ENCODE data around the gene C10orf143. TPM values are rescaled to one million over a fixed set of nuclear protein-coding genes. Genes with fewer than 3 reads are reported as not detected.

Gene C10orf143
- total RNA-seq, 2 donors from 2014 or later: 1.5 to 1.9 TPM

DNA sequence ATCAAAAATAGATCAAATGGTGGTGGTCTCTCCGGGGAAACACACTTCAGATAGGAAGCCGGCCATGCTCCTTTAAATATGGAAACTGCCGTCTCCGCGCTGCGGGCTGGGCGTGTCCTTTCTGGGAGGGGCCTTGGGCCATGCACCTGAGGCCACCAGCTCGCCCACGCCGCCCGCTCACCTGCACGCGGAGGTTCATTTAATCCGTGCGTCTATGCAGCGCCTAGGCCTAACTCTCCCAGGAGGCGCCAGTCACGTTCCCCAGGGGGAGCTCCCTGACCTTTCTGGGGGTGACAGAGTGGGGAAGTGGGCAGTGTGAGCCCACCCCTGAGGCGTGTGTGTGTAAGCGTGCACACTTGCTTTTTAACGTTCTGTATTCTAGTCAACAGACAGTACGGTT lies 64.0 kb downstream of the C10orf143 start:
- Mint-ChIP-seq H3K36me3 (ENCODE audit: low read depth) (no peaks in the 10 kb centered on the region), H3K4me3 (no peak overlapping the region), H3K27ac (no peak overlapping the region), H3K4me1 (no peaks in the 10 kb centered on the region), H3K9me3 (no peaks in the 10 kb centered on the region), H3K27me3 (ENCODE audit: insufficient read depth) (peaks cover 16% of the 10 kb centered on the region)
- no peak overlapping the region for H3K4me3 ChIP-seq (ENCODE audit: low read length)
- no peaks in the 10 kb centered on the region for H3K4me1 ChIP-seq (ENCODE audit: control insufficient read depth, insufficient read depth, low read length)
- H3K36me3 ChIP-seq (ENCODE audit: control insufficient read depth, insufficient read depth, low read length): no peaks in the 10 kb centered on the region
- TF ChIP-seq, protein P1, sequence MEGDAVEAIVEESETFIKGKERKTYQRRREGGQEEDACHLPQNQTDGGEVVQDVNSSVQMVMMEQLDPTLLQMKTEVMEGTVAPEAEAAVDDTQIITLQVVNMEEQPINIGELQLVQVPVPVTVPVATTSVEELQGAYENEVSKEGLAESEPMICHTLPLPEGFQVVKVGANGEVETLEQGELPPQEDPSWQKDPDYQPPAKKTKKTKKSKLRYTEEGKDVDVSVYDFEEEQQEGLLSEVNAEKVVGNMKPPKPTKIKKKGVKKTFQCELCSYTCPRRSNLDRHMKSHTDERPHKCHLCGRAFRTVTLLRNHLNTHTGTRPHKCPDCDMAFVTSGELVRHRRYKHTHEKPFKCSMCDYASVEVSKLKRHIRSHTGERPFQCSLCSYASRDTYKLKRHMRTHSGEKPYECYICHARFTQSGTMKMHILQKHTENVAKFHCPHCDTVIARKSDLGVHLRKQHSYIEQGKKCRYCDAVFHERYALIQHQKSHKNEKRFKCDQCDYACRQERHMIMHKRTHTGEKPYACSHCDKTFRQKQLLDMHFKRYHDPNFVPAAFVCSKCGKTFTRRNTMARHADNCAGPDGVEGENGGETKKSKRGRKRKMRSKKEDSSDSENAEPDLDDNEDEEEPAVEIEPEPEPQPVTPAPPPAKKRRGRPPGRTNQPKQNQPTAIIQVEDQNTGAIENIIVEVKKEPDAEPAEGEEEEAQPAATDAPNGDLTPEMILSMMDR (conservative IDR thresholded peaks at IDR 0.05): no peak
- no peak overlapping the region for H3K9ac ChIP-seq (ENCODE audit: extremely low read depth, low read length, poor library complexity, severe bottlenecking)
- DNase-seq: no peak
- H3K27me3 ChIP-seq (ENCODE audit: control insufficient read depth, insufficient read depth, low read length, poor library complexity, severe bottlenecking): no peaks in the 10 kb centered on the region
- no peak overlapping the region for H3K27ac ChIP-seq (ENCODE audit: low read depth, low read length)
- 83 to 91% methylated on average over 13 to 22 of the region's 22 CpGs for WGBS, 2 experiments (ENCODE audit: insufficient coverage in 1 of 2, insufficient read length in 1 of 2)
- no peaks in the 10 kb centered on the region for H3K9me3 ChIP-seq (ENCODE audit: control insufficient read depth, low read length)

DNA sequence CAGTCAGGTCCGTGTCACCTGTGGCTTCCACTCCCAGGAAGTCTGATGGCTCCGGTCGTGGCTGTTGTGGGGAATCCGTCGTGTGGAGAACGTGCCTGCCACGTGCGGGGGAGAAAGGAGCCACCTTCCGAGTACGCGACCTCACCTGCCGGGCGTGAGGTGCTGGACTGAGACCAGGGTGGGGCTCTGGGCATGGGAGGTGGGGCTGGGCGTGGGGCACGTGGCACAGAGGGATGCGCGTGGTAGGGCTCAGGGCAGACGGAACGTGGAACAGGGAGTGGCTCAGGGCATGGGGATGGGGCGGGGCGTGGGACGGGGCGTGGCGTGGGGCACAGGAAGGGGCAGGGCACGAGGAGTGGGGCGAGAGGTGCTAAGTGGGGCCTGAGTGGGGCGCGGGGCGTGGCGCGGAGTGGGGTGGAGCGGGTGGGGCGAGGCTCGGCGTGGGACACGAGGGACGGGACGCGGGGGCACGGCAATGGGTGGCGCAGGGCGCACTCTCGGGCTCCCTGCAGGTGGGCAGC lies 64.8 kb downstream of the C10orf143 start:
- H3K4me3 ChIP-seq (ENCODE audit: low read length): no peak overlapping the region
- Mint-ChIP-seq H3K27me3 (ENCODE audit: insufficient read depth) (peaks cover 16% of the 10 kb centered on the region), H3K9me3 (no peaks in the 10 kb centered on the region), H3K36me3 (ENCODE audit: low read depth) (no peaks in the 10 kb centered on the region), H3K4me3 (no peak overlapping the region), H3K4me1 (no peaks in the 10 kb centered on the region), H3K27ac (no peak overlapping the region)
- no peaks in the 10 kb centered on the region for H3K36me3 ChIP-seq (ENCODE audit: control insufficient read depth, insufficient read depth, low read length)
- no peak overlapping the region for H3K9ac ChIP-seq (ENCODE audit: extremely low read depth, low read length, poor library complexity, severe bottlenecking)
- TF ChIP-seq, protein P1 (conservative IDR thresholded peaks at IDR 0.05): no peak
- DNase-seq: no peak
- no peaks in the 10 kb centered on the region for H3K9me3 ChIP-seq (ENCODE audit: control insufficient read depth, low read length)
- no peaks in the 10 kb centered on the region for H3K27me3 ChIP-seq (ENCODE audit: control insufficient read depth, insufficient read depth, low read length, poor library complexity, severe bottlenecking)
- H3K4me1 ChIP-seq (ENCODE audit: control insufficient read depth, insufficient read depth, low read length): no peaks in the 10 kb centered on the region
- H3K27ac ChIP-seq (ENCODE audit: low read depth, low read length): no peak overlapping the region
- WGBS, 2 experiments (ENCODE audit: insufficient coverage in 1 of 2, insufficient read length in 1 of 2): 96% methylated on average over 35 to 43 of the region's 43 CpGs

GRCh38 chr10:130045091-130045652 lies 65.5 kb downstream of the C10orf143 start:
- Histone ChIP-seq H3K4me1 (ENCODE audit: control insufficient read depth, insufficient read depth, low read length) (no peaks in the 10 kb centered on the region), H3K27me3 (ENCODE audit: control insufficient read depth, insufficient read depth, low read length, poor library complexity, severe bottlenecking) (no peaks in the 10 kb centered on the region), H3K9me3 (ENCODE audit: control insufficient read depth, low read length) (no peaks in the 10 kb centered on the region), H3K4me3 (ENCODE audit: low read length) (no peak overlapping the region), H3K36me3 (ENCODE audit: control insufficient read depth, insufficient read depth, low read length) (no peaks in the 10 kb centered on the region), H3K27ac (ENCODE audit: low read depth, low read length) (no peak overlapping the region), H3K9ac (ENCODE audit: extremely low read depth, low read length, poor library complexity, severe bottlenecking) (no peak overlapping the region)
- Mint-ChIP-seq H3K4me3 (no peak overlapping the region), H3K4me1 (no peaks in the 10 kb centered on the region), H3K9me3 (no peaks in the 10 kb centered on the region), H3K27me3 (ENCODE audit: insufficient read depth) (peaks cover 16% of the 10 kb centered on the region), H3K27ac (no peak overlapping the region), H3K36me3 (ENCODE audit: low read depth) (no peaks in the 10 kb centered on the region)
- TF ChIP-seq, protein P1 (conservative IDR thresholded peaks at IDR 0.05): peak; percentile 88
- 87 to 91% methylated on average over 10 to 30 of the region's 30 CpGs for WGBS, 2 experiments (ENCODE audit: insufficient coverage in 1 of 2, insufficient read length in 1 of 2)
- peak; percentile 89 for DNase-seq
